Measurements from ENCODE around the gene PABPN1L. TPM values are rescaled to one million over a fixed set of nuclear protein-coding genes. Genes with fewer than 3 reads are reported as not detected.

PABPN1L gene
- total and polyA plus RNA-seq, 2 of the 8 experiments (the other 6 are each of a cell fraction or from before 2014, with no cell fraction given), result not detected

DNA sequence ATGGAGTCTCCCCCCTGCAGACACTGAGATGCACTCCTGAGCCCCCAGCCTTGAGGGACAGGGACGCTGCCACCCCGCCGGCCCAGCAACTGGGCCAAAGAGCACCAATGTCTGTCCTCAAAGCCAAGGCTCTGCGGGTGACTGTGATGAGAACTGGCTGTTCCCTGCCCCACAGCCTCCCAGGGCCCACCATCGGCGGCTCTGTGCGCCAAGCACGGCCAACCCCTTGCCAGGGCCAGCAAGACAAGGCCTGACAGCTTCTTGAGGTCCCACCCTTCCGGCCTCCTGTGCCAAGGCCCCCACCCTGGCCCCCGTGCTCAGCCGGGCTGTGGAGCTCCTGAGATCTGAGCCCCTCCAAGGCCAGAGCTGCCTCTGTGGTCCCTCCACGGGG, 34.2 kb upstream of the PABPN1L start:
- FAIRE-seq, result no peak
- Histone ChIP-seq H3K18ac (ENCODE audit: extremely low read depth, low read length) (no peak overlapping the region), H2BK15ac (ENCODE audit: low read length) (peak overlapping the region; percentile 72; the same call in 1 of the 2 replicates), H2BK120ac (replicated peaks; ENCODE audit: low read depth, low read length) (no peak overlapping the region), H3K14ac (ENCODE audit: insufficient read length) (no peak overlapping the region), H4K8ac (ENCODE audit: extremely low read depth, insufficient read depth, low read length) (peak overlapping the region; percentile 11; the same call in 1 of the 2 replicates), H3K79me2 (ENCODE audit: control insufficient read depth in 1 of 2, insufficient read depth in 2 of 2, low read length in 2 of 2) (no peaks in the 10 kb centered on the region), H3K23me2 (ENCODE audit: low read depth, low read length) (no peaks in the 10 kb centered on the region), H2AK5ac (ENCODE audit: low read depth, low read length) (no peak overlapping the region), H4K91ac (replicated peaks; ENCODE audit: insufficient read length, low read length) (no peak overlapping the region), H3K56ac (replicated peaks; ENCODE audit: insufficient read length, low read depth, low read length) (no peak overlapping the region), H4K20me1 (replicated peaks in 1 of 2; ENCODE audit: control insufficient read depth in 1 of 2, insufficient read depth in 2 of 2, low read length in 2 of 2) (no peaks in the 10 kb centered on the region), H2AFZ (ENCODE audit: low read length) (no peak overlapping the region), H3K23ac (ENCODE audit: insufficient read length) (no peak overlapping the region), H2BK12ac (ENCODE audit: low read depth, low read length) (no peak overlapping the region), H3K9me3 (ENCODE audit: insufficient read depth in 2 of 2, low read depth in 1 of 2, low read length in 1 of 2) (no peaks in the 10 kb centered on the region), H3K4me1 (replicated peaks in 1 of 4; ENCODE audit: control insufficient read depth in 3 of 4, insufficient read depth in 4 of 4, low read length in 3 of 4) (peaks cover 0 to 5% (median 2%) of the 10 kb centered on the region in 4 experiments; a peak in 3 of 7 replicates), H3K4me2 (ENCODE audit: insufficient read depth in 1 of 2, low read depth in 2 of 2, low read length in 2 of 2) (no peak overlapping the region), H2BK20ac (ENCODE audit: low read length) (no peak overlapping the region), H3K27me3 (replicated peaks in 1 of 4; ENCODE audit: control insufficient read depth in 3 of 4, extremely low read depth in 1 of 4, insufficient read depth in 3 of 4, low read length in 3 of 4) (no peaks in the 10 kb centered on the region), H4K5ac (ENCODE audit: insufficient read length, low read depth, low read length) (no peak overlapping the region), H3K27ac (ENCODE audit: low read depth, low read length) (no peak overlapping the region), H3K36me3 (ENCODE audit: control insufficient read depth in 2 of 4, insufficient read depth in 4 of 4, low read length in 3 of 4) (no peaks in the 10 kb centered on the region), H2BK5ac (ENCODE audit: low read depth, low read length) (no peak overlapping the region), H3K9ac (replicated peaks in 1 of 4; ENCODE audit: extremely low read depth in 1 of 4, low read depth in 3 of 4, low read length in 3 of 4) (no peak overlapping the region), H3K4ac (replicated peaks; ENCODE audit: insufficient read length, low read depth, low read length) (no peak overlapping the region), H3K4me3 (ENCODE audit: extremely low read depth in 1 of 4, insufficient read depth in 2 of 4, low read depth in 3 of 4, low read length in 4 of 4) (no peak overlapping the region), H3K79me1 (ENCODE audit: low read depth, low read length) (no peaks in the 10 kb centered on the region)
- CTCF ChIA-PET (ENCODE audit: partially characterized antibody), result interaction anchor here (0.9 to 1.1 kb wide), 2 partner anchors 13 to 125 kb away, joined by 3 read pairs; no protein-coding TSS in a partner anchor
- POLR2A ChIA-PET (ENCODE audit: partially characterized antibody), result interaction anchor here (0.7 to 3.0 kb wide), 2 partner anchors 9 to 91 kb away, joined by 4 to 8 read pairs; no protein-coding TSS in a partner anchor
- DNase-seq (ENCODE audit: low read depth in 1 of 2, low spot score in 2 of 2), result no peak
- WGBS, 2 experiments (ENCODE audit: extremely low coverage in 1 of 2, insufficient coverage in 1 of 2, insufficient read length in 1 of 2, insufficient replicate concordance in 2 of 2, low coverage in 1 of 2, low lambda C conversion rate in 2 of 2, missing lambda C conversion rate in 1 of 2), result 96% methylated on average over 11 of the region's 12 CpGs; no CpG with 5 or more reads in 1 of the 2 experiments
- TF ChIP-seq CBX5 (IDR thresholded peaks at IDR 0.05; ENCODE audit: low read depth, low read length) (no peak), HDAC2 (IDR thresholded peaks at IDR 0.05; ENCODE audit: borderline replicate concordance in 1 of 2, low read depth in 2 of 2, low read length in 2 of 2) (no peak), TEAD4 (IDR thresholded peaks at IDR 0.05; ENCODE audit: low read depth, low read length) (no peak), GTF2F1 (IDR thresholded peaks at IDR 0.05; ENCODE audit: borderline replicate concordance, low read depth, low read length) (no peak), JUND (IDR thresholded peaks at IDR 0.05; ENCODE audit: low read length) (no peak), KDM4A (IDR thresholded peaks at IDR 0.05; ENCODE audit: low read depth, low read length, severe bottlenecking) (no peak)
- TF ChIP-seq, protein P1, sequence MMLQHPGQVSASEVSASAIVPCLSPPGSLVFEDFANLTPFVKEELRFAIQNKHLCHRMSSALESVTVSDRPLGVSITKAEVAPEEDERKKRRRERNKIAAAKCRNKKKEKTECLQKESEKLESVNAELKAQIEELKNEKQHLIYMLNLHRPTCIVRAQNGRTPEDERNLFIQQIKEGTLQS (IDR thresholded peaks at IDR 0.05; ENCODE audit: insufficient read depth, low read depth, low read length), result no peak

Measured in H1 (cell line).